NCI-H1105 treated with DMSO at 0.1 percent for 48 hours (cell line): ENCODE results near the gene PLOD2.

ENCODE experiments used
- DNase-seq: peaks from one replicate; lab custom pipeline; 2025; lab: John Stamatoyannopoulos, UW

PLOD2 gene

GRCh38 chr3:146100180-146100579 lies 60.8 kb downstream of the PLOD2 start:
- DNase-seq: no peak

- DNase-seq: no peak
Observed at GRCh38 chr3:146099316-146099715, 61.7 kb downstream of the PLOD2 start.

GRCh38 chr3:146093896-146094295 lies 67.1 kb downstream of the PLOD2 start:
- no peak for DNase-seq

GRCh38 chr3:146092230-146092629 lies 68.8 kb downstream of the PLOD2 start:
- DNase-seq: no peak

GRCh38 chr3:146091397-146091796 lies 69.6 kb downstream of the PLOD2 start:
- no peak for DNase-seq

- no peak for DNase-seq
Observed at GRCh38 chr3:146090521-146090920, 70.5 kb downstream of the PLOD2 start.

- DNase-seq: no peak
Observed at GRCh38 chr3:146088840-146089239, 72.1 kb downstream of the PLOD2 start.

- no peak for DNase-seq
Observed at GRCh38 chr3:146087116-146087515, 73.9 kb downstream of the PLOD2 start.

- no peak for DNase-seq
Observed at GRCh38 chr3:146086211-146086610, 74.8 kb downstream of the PLOD2 start.

- no peak for DNase-seq
Observed at GRCh38 chr3:146085678-146086077, 75.3 kb downstream of the PLOD2 start.

GRCh38 chr3:146080578-146080977 lies 80.4 kb downstream of the PLOD2 start:
- no peak for DNase-seq

GRCh38 chr3:146078031-146078430 lies 83.0 kb downstream of the PLOD2 start:
- DNase-seq: no peak

GRCh38 chr3:146077181-146077580 lies 83.8 kb downstream of the PLOD2 start:
- no peak for DNase-seq

GRCh38 chr3:146072824-146073223 lies 88.2 kb downstream of the PLOD2 start:
- no peak for DNase-seq

- no peak for DNase-seq
Observed at GRCh38 chr3:146072061-146072460, 88.9 kb downstream of the PLOD2 start.

GRCh38 chr3:146071632-146072031 lies 89.4 kb downstream of the PLOD2 start:
- no peak for DNase-seq

GRCh38 chr3:146067048-146067447 lies 93.9 kb downstream of the PLOD2 start:
- no peak for DNase-seq

- peak; percentile 63 for DNase-seq
Observed at GRCh38 chr3:146065573-146066006, 95.4 kb downstream of the PLOD2 start.

GRCh38 chr3:146058241-146058640 lies 102.7 kb downstream of the PLOD2 start:
- DNase-seq: no peak

- DNase-seq: no peak
Observed at GRCh38 chr3:146052791-146053310, 108.1 kb downstream of the PLOD2 start.

- DNase-seq: no peak
Observed at GRCh38 chr3:146052056-146052790, 108.8 kb downstream of the PLOD2 start.

GRCh38 chr3:146050691-146051090 lies 110.3 kb downstream of the PLOD2 start:
- DNase-seq: no peak

- DNase-seq: no peak
Observed at GRCh38 chr3:146047485-146047884, 113.5 kb downstream of the PLOD2 start.

GRCh38 chr3:146044046-146044445 lies 116.9 kb downstream of the PLOD2 start:
- no peak for DNase-seq
